DND-41 (cell line): ENCODE measurements around the gene GCSH.

ENCODE experiments used
- ATAC-seq: fragments of 200-7000 bp; cut with Tn5 transposase; 3 replicates; pipeline ENCODE4 v1.9.1; 2021; ENCODE audit warnings: low read depth; ENCODE audit not compliant: insufficient read depth
- DNase-seq: peaks from one replicate; pipeline ENCODE4 v3.0.0-alpha.2; 2020
- H2AFZ ChIP-seq: 2 replicates; pipeline ENCODE4 v1.6.0; 2012; ENCODE audit warnings: low read depth, low read length
- H3K27ac ChIP-seq: 2 replicates; pipeline ENCODE4 v1.5.1; 2012; ENCODE audit warnings: low read length, inconsistent platforms
- H3K27me3 ChIP-seq: fragments of 200-600 bp; sonication (generic); 2 replicates; pipeline ENCODE4 v1.6.0; 2012; ENCODE audit warnings: low read length, mild to moderate bottlenecking, inconsistent platforms; ENCODE audit not compliant: insufficient read depth, poor library complexity
- H3K36me3 ChIP-seq: 2 replicates; pipeline ENCODE4 v1.5.1; 2012; ENCODE audit warnings: low read length, inconsistent platforms; ENCODE audit not compliant: insufficient read depth
- H3K4me1 ChIP-seq: 2 replicates; pipeline ENCODE4 v1.5.1; 2012; ENCODE audit warnings: mild to moderate bottlenecking, low read length; ENCODE audit not compliant: insufficient read depth
- H3K4me2 ChIP-seq: 2 replicates; pipeline ENCODE4 v1.6.0; 2012; ENCODE audit warnings: mild to moderate bottlenecking, moderate library complexity, low read length, inconsistent platforms; ENCODE audit not compliant: insufficient read depth
- H3K4me3 ChIP-seq, 2 experiments: fragments of 200-600 bp in 1 of 2; shearing (Covaris generic) in 1 of 2; 2 replicates each; pipeline ENCODE4 v1.5.1; 2012 to 2016; ENCODE audit warnings: inconsistent platforms in 2 of 2, low read length in 2 of 2, mild to moderate bottlenecking in 2 of 2, low read depth in 1 of 2, moderate library complexity in 1 of 2
- H3K79me2 ChIP-seq: 2 replicates; pipeline ENCODE4 v1.6.0; 2012; ENCODE audit warnings: low read length, inconsistent platforms; ENCODE audit not compliant: insufficient read depth
- H3K9ac ChIP-seq: 2 replicates; pipeline ENCODE4 v1.6.0; 2012; ENCODE audit warnings: low read depth, mild to moderate bottlenecking, inconsistent platforms, low read length, moderate library complexity
- H3K9me3 ChIP-seq: 2 replicates; pipeline ENCODE4 v1.5.1; 2012; ENCODE audit warnings: low read length, moderate library complexity, mild to moderate bottlenecking, inconsistent platforms; ENCODE audit not compliant: insufficient read depth, severe bottlenecking
- H4K20me1 ChIP-seq: 2 replicates; pipeline ENCODE4 v1.6.0; 2012; ENCODE audit warnings: low read length; ENCODE audit not compliant: insufficient read depth
- EZH2 ChIP-seq: IDR thresholded peaks from 3 replicates; pipeline ENCODE4 v1.6.1; 2012; ENCODE audit warnings: borderline replicate concordance, low read depth, mild to moderate bottlenecking, moderate library complexity, low read length, inconsistent platforms; ENCODE audit not compliant: severe bottlenecking
- TF ChIP-seq, protein P1 (sequence below): IDR thresholded peaks from 2 replicates; pipeline ENCODE4 v1.5.1; 2012; ENCODE audit warnings: borderline replicate concordance, low read length, moderate library complexity, mild to moderate bottlenecking; ENCODE audit not compliant: poor library complexity, severe bottlenecking; ENCODE audit errors: extremely low read depth

GCSH gene

DNA sequence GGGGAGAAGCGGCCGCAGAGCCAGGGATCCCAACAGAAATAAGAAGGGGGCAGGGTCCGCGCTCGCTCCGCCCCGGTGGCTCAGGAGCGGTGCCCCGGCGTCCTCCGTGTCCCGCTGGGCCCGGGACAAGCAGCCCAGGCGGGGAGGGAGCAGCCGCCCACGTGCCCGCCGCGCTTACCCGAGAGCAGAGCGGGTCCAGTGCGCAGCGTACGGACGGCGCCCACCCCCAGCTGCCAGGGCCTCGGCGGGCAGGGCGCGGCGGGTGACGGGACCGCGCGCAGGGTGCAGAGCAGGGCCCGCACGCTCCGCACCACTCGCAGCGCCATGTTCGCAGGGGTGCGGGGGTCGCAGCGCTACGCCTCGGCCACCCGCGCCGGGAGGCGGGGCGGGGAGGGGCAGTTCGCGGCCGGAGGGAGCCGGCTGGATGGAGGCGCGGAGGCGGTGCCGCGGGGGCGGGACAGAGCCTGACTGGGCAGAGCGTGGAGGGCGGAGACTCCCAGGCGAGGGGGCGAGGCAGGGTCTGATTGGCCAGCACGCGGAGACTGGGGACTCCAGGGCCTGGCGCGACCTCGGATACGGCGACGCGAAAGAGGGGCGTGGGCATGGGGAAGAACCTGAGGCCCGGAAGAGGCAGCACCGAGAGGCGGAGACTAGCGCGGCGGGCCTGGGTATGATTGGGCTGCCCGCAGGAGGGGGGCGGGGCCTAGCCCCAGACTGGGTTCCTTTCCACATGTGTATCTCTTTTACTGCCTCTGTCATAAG is at the start of gene GCSH:
TSS of gene GCSH (minus strand) at position 443 of the 762 bp plus-strand sequence. CDS start at position 326, 117 bp downstream.
- H4K20me1 ChIP-seq, result 0 out of 2 replicates have a peak, but pooled peaks cover 3% of the 10 kb centered on the region
- peaks cover 41% of the 10 kb centered on the region for H3K79me2 ChIP-seq
- H3K4me2 ChIP-seq, result peak within 1 kb of the TSS; percentile 94
- H3K4me1 ChIP-seq, result peaks cover 19% of the 10 kb centered on the region
- peak within 1 kb of the TSS; percentile 92 for H3K9ac ChIP-seq
- H3K27ac ChIP-seq, result peak within 1 kb of the TSS; percentile 77
- DNase-seq (peak; percentile 100), ATAC-seq (peak; percentile 97)
- TF ChIP-seq EZH2, result no peak
- peak within 1 kb of the TSS; percentile 94 for H2AFZ ChIP-seq
- no peaks in the 10 kb centered on the region; the same call in 1 of the 2 replicates for H3K36me3 ChIP-seq
- no peaks in the 10 kb centered on the region for H3K27me3 ChIP-seq
- H3K9me3 ChIP-seq, result no peaks in the 10 kb centered on the region
- peak within 1 kb of the TSS; percentile 98 for H3K4me3 ChIP-seq

DNA sequence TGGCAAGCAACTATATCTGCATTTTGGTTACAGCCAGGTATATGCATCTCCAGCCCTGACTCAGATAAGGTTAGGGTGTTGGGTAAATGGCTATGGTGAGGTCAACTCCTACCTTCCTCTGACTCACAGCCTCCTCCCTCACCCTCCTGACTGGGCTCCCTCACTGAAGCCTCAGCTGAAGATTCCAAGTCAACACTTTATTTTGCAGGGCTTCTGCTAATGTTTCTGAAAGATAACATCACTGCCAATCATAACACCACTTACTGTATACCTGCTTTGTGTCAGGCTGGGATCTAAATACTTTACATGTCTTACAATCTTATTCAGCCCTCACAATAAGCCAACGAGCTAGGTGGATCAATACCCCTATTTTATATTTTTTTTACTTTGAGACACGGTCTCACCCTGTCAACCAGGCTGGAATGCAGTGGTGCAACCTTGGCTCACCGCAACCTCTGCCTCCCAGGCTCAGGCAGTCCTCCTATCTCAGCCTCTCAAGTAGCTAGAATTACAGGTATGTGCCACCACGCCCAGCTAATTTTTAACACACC is 47.8 kb upstream of the GCSH start:
- H3K4me1 ChIP-seq, result no peaks in the 10 kb centered on the region
- H3K4me2 ChIP-seq, result no peak overlapping the region
- no peaks in the 10 kb centered on the region for H3K27me3 ChIP-seq
- H3K27ac ChIP-seq, result no peak overlapping the region
- no peaks in the 10 kb centered on the region for H3K9me3 ChIP-seq
- TF ChIP-seq EZH2, result no peak
- TF ChIP-seq, protein P1, sequence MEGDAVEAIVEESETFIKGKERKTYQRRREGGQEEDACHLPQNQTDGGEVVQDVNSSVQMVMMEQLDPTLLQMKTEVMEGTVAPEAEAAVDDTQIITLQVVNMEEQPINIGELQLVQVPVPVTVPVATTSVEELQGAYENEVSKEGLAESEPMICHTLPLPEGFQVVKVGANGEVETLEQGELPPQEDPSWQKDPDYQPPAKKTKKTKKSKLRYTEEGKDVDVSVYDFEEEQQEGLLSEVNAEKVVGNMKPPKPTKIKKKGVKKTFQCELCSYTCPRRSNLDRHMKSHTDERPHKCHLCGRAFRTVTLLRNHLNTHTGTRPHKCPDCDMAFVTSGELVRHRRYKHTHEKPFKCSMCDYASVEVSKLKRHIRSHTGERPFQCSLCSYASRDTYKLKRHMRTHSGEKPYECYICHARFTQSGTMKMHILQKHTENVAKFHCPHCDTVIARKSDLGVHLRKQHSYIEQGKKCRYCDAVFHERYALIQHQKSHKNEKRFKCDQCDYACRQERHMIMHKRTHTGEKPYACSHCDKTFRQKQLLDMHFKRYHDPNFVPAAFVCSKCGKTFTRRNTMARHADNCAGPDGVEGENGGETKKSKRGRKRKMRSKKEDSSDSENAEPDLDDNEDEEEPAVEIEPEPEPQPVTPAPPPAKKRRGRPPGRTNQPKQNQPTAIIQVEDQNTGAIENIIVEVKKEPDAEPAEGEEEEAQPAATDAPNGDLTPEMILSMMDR, result no peak
- ATAC-seq (no peak), DNase-seq (no peak)
- no peak overlapping the region for H3K9ac ChIP-seq
- H3K36me3 ChIP-seq, result no peaks in the 10 kb centered on the region
- H4K20me1 ChIP-seq, result no peaks in the 10 kb centered on the region
- H3K4me3 ChIP-seq, result no peak overlapping the region
- H2AFZ ChIP-seq, result no peak overlapping the region
- H3K79me2 ChIP-seq, result no peaks in the 10 kb centered on the region

DNA sequence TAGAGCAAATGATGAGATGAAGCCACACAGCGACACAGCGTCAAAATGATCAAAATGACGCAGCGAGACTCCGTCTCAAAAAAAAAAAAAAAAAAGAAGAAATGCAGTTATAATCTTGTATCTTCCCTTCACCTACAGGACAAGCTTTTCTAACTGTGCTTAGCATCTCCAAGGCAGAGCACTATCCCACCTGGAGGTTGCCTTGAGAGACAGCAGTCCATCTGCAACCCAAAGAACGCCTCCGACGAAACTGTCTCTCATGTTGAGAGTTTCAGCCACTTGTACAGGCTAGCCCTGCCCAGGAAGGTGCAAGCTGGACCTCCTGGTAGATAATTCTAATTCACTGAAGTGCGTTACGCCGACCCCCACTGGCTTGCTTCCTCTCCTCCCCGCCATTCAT is 46.7 kb upstream of the GCSH start:
- H3K79me2 ChIP-seq, result no peaks in the 10 kb centered on the region
- H3K9ac ChIP-seq, result no peak overlapping the region
- no peaks in the 10 kb centered on the region for H4K20me1 ChIP-seq
- TF ChIP-seq EZH2, result no peak
- TF ChIP-seq, protein P1, result no peak
- H3K27ac ChIP-seq, result no peak overlapping the region
- H3K4me1 ChIP-seq, result no peaks in the 10 kb centered on the region
- no peaks in the 10 kb centered on the region for H3K27me3 ChIP-seq
- H3K4me3 ChIP-seq, result no peak overlapping the region
- H3K4me2 ChIP-seq, result no peak overlapping the region
- DNase-seq (no peak), ATAC-seq (no peak)
- H3K36me3 ChIP-seq, result no peaks in the 10 kb centered on the region
- H3K9me3 ChIP-seq, result no peaks in the 10 kb centered on the region
- no peak overlapping the region for H2AFZ ChIP-seq
